ENCODE data around the gene GNAT2. TPM values are rescaled to one million over a fixed set of nuclear protein-coding genes. Genes with fewer than 3 reads are reported as not detected.

GNAT2 gene
- total RNA-seq, 1 experiment from 2014 or later = not detected

DNA sequence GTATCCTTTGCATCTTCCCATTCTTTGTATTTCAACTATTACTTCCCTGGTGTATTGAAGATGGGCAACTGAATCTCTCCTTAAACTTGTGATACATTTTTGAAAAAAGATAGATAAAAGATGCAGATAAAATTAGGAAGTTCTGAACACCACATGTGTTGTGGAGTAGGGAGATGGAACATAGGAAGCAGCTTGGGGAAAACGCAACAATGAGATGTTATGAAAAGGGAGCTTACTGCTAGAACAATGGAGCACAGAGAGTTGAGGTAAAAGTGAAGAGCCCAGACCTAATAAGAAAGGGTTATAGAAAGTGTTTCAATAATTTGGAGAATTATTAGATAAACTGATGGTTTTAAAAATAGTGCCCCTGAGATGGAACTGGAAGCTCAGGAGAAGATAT is 50.1 kb downstream of the GNAT2 start:
- BruUV-seq (replicated peaks) = no TSS peak
- intact Hi-C loops (cut with micrococcal nuclease; ENCODE audit: unreplicated experiment) = no loop called here

DNA sequence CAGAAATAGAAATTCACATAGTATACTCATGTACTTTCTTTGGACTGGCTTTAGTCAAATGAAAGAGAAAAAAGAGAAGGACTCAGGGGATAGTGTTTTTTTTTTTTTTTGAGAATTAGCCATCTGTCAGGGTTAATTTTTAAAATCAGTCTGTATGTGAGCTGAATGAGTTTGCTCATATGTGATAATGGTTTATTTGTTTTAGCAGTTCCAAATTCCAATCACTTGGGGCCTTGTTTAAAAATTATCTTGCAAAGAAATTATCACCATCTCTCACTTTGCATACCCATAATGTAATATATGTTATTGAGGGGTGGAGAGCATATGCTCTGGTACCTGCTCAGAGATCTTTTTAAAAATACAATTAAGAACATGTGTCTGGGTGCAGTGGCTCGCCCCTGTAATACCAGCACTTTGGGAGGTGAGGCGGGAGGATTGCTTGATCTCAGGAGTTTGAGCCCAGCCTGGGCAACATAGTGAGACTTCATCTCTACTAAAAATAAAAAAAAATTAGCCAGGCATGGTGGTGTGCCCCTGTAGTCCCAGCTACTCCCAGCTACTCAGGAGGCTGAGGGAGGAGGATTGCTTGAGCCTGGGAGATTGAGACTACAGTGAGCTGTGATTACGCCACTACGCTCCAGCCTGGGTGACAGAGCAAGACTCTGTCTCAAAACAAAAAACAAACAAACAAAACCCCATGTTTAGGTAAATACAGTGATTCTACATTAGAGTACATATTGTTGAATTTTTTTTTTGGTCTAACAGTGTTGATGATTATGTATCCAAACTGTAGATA is 51.3 kb downstream of the GNAT2 start:
- intact Hi-C loops (cut with micrococcal nuclease; ENCODE audit: unreplicated experiment) = no loop called here
- DNase-seq = no peak
- TF ChIP-seq, protein P1, sequence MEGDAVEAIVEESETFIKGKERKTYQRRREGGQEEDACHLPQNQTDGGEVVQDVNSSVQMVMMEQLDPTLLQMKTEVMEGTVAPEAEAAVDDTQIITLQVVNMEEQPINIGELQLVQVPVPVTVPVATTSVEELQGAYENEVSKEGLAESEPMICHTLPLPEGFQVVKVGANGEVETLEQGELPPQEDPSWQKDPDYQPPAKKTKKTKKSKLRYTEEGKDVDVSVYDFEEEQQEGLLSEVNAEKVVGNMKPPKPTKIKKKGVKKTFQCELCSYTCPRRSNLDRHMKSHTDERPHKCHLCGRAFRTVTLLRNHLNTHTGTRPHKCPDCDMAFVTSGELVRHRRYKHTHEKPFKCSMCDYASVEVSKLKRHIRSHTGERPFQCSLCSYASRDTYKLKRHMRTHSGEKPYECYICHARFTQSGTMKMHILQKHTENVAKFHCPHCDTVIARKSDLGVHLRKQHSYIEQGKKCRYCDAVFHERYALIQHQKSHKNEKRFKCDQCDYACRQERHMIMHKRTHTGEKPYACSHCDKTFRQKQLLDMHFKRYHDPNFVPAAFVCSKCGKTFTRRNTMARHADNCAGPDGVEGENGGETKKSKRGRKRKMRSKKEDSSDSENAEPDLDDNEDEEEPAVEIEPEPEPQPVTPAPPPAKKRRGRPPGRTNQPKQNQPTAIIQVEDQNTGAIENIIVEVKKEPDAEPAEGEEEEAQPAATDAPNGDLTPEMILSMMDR (IDR thresholded peaks at IDR 0.05; ENCODE audit: unreplicated experiment) = no peak
- H3K27ac Mint-ChIP-seq (ENCODE audit: unreplicated experiment) = no peak overlapping the region
- H3K36me3 Mint-ChIP-seq (ENCODE audit: insufficient read depth, unreplicated experiment) = no peaks in the 10 kb centered on the region
- CTCF ChIA-PET = no interaction called here
- no peaks in the 10 kb centered on the region for H3K27me3 Mint-ChIP-seq (ENCODE audit: unreplicated experiment)
- H3K9me3 Mint-ChIP-seq (ENCODE audit: low read depth, unreplicated experiment) = no peaks in the 10 kb centered on the region
- H3K4me1 Mint-ChIP-seq (ENCODE audit: low read depth, unreplicated experiment) = peaks cover 38% of the 10 kb centered on the region
- no peak overlapping the region for H3K4me3 Mint-ChIP-seq (ENCODE audit: low read depth, unreplicated experiment)
- BruUV-seq (replicated peaks) = no TSS peak

More for the DNA sequence above, 50.1 kb downstream of the GNAT2 start:
- H3K36me3 Mint-ChIP-seq (ENCODE audit: insufficient read depth, unreplicated experiment) = no peaks in the 10 kb centered on the region
- peaks cover 31% of the 10 kb centered on the region for H3K4me1 Mint-ChIP-seq (ENCODE audit: low read depth, unreplicated experiment)
- no peak overlapping the region for H3K4me3 Mint-ChIP-seq (ENCODE audit: low read depth, unreplicated experiment)
- TF ChIP-seq, protein P1 (IDR thresholded peaks at IDR 0.05; ENCODE audit: unreplicated experiment) = no peak
- DNase-seq = no peak
- CTCF ChIA-PET = interaction anchor here (1.7 kb wide), 1 partner anchor 21 kb away, joined by 7 read pairs; the partner anchor contains the start of gene GNAI3
- no peak overlapping the region for H3K27ac Mint-ChIP-seq (ENCODE audit: unreplicated experiment)
- no peaks in the 10 kb centered on the region for H3K9me3 Mint-ChIP-seq (ENCODE audit: low read depth, unreplicated experiment)
- H3K27me3 Mint-ChIP-seq (ENCODE audit: unreplicated experiment) = no peaks in the 10 kb centered on the region

DNA sequence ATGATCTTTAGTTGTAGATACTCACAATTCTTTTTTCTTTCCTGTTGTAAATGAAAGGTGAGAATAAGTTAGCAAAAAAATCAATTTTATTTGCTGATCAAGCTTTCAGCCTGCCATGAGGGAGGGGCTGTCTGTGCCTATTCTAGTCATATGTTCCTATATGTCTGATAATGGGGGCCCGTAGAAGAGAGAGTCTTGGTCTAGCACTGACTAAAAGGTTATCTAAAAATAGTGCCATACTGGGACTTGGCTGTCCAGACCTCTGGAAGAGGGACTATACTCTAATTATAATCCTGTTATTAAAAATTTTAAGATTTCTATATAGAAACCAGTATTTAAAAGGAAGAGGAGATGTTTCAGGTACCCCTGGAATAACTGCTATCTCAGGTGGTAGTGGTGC is 52.4 kb downstream of the GNAT2 start:
- Mint-ChIP-seq H3K27me3 (ENCODE audit: unreplicated experiment) (no peaks in the 10 kb centered on the region), H3K4me3 (ENCODE audit: low read depth, unreplicated experiment) (no peak overlapping the region), H3K27ac (ENCODE audit: unreplicated experiment) (no peak overlapping the region), H3K9me3 (ENCODE audit: low read depth, unreplicated experiment) (no peaks in the 10 kb centered on the region), H3K4me1 (ENCODE audit: low read depth, unreplicated experiment) (peaks cover 30% of the 10 kb centered on the region), H3K36me3 (ENCODE audit: insufficient read depth, unreplicated experiment) (no peaks in the 10 kb centered on the region)
- no peak for DNase-seq
- TF ChIP-seq, protein P1 (IDR thresholded peaks at IDR 0.05; ENCODE audit: unreplicated experiment) = no peak
- no TSS peak for BruUV-seq (replicated peaks)
- intact Hi-C loops (cut with micrococcal nuclease; ENCODE audit: unreplicated experiment) = no loop called here
- CTCF ChIA-PET = no interaction called here

DNA sequence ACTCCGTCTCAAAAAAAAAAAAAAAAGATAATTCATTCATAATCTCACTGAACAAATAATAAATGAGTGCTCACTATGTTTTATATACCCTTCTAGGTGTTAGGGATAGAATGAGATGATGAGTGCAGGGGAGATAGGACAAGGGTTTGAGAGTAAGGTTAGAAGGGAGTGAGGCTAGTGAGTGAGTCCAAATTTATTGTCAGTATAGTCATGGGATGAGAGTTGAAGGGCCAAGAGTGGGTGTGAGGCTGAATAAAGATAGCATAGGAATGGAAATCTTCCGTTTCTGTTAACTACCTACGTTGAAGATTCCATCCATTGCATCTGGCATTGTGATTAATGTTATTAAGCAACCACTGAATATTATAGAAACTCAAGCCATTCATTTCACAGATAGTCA is 54.2 kb downstream of the GNAT2 start:
- DNase-seq = no peak
- TF ChIP-seq, protein P1 (IDR thresholded peaks at IDR 0.05; ENCODE audit: unreplicated experiment) = no peak
- no TSS peak for BruUV-seq (replicated peaks)
- Mint-ChIP-seq H3K4me3 (ENCODE audit: low read depth, unreplicated experiment) (no peak overlapping the region), H3K4me1 (ENCODE audit: low read depth, unreplicated experiment) (peaks cover 37% of the 10 kb centered on the region), H3K9me3 (ENCODE audit: low read depth, unreplicated experiment) (no peaks in the 10 kb centered on the region), H3K36me3 (ENCODE audit: insufficient read depth, unreplicated experiment) (no peaks in the 10 kb centered on the region), H3K27ac (ENCODE audit: unreplicated experiment) (no peak overlapping the region), H3K27me3 (ENCODE audit: unreplicated experiment) (no peaks in the 10 kb centered on the region)
- intact Hi-C loops (cut with micrococcal nuclease; ENCODE audit: unreplicated experiment) = no loop called here
- CTCF ChIA-PET = interaction anchor here (0.7 kb wide), 1 partner anchor 113 kb away, joined by 5 read pairs; no protein-coding TSS in a partner anchor
